Left renal cortex interstitium (tissue), 4 donors: ENCODE data around the gene FAM217A. TPM values are rescaled to one million over a fixed set of nuclear protein-coding genes. Genes with fewer than 3 reads are reported as not detected.

ENCODE experiments used
- DNase-seq, 4 donors: peaks; one replicate each; pipeline ENCODE4 v3.0.0-alpha.2; 2013; ENCODE audit warnings: low read depth in 4 of 4, low spot score in 2 of 4, missing footprints in 1 of 4
- polyA plus RNA-seq, 4 donors: library from polyadenylated mRNA; unstranded; fragments of 120-200 nt; gene quantifications; one replicate each; pipeline ENCODE4 v1.2.1, GENCODE V29; 2013; ENCODE audit not compliant: insufficient read length in 4 of 4

Gene FAM217A
- polyA plus RNA-seq, 4 donors: 0.67 to 4.0 (median 2.6) TPM

- no peak for DNase-seq
Observed at GRCh38 chr6:4088704-4089103, 9.8 kb upstream of the FAM217A start.

GRCh38 chr6:4085332-4085700 lies 6.4 kb upstream of the FAM217A start:
- no peak for DNase-seq

- no peak for DNase-seq
Observed at GRCh38 chr6:4084444-4085331, 5.8 kb upstream of the FAM217A start.

- no peak for DNase-seq
Observed at GRCh38 chr6:4074478-4075235, 4.3 kb downstream of the FAM217A start.

GRCh38 chr6:4071330-4071729 lies 7.6 kb downstream of the FAM217A start:
- no peak for DNase-seq

GRCh38 chr6:4069199-4069598 lies 9.7 kb downstream of the FAM217A start:
- DNase-seq: no peak

GRCh38 chr6:4067673-4068072 lies 11.3 kb downstream of the FAM217A start:
- no peak for DNase-seq

- no peak for DNase-seq
Observed at GRCh38 chr6:4066029-4066755, 12.7 kb downstream of the FAM217A start.

GRCh38 chr6:4059115-4059777 lies 19.7 kb downstream of the FAM217A start:
- no peak for DNase-seq

GRCh38 chr6:4057036-4057435 lies 21.9 kb downstream of the FAM217A start:
- DNase-seq: no peak

GRCh38 chr6:4055420-4056041 lies 23.4 kb downstream of the FAM217A start:
- no peak for DNase-seq

- DNase-seq: no peak
Observed at GRCh38 chr6:4049246-4049645, 29.7 kb downstream of the FAM217A start.

- no peak for DNase-seq
Observed at GRCh38 chr6:4041480-4041879, 37.5 kb downstream of the FAM217A start.

- no peak for DNase-seq
Observed at GRCh38 chr6:4039348-4039747, 39.6 kb downstream of the FAM217A start.

- no peak for DNase-seq
Observed at GRCh38 chr6:4036581-4036980, 42.4 kb downstream of the FAM217A start.

- no peak for DNase-seq
Observed at GRCh38 chr6:4032475-4032874, 46.5 kb downstream of the FAM217A start.

- DNase-seq: no peak
Observed at GRCh38 chr6:4031442-4031841, 47.5 kb downstream of the FAM217A start.

GRCh38 chr6:4030669-4031068 lies 48.3 kb downstream of the FAM217A start:
- DNase-seq: no peak

- no peak for DNase-seq
Observed at GRCh38 chr6:4029687-4030086, 49.2 kb downstream of the FAM217A start.

GRCh38 chr6:4028051-4028450 lies 50.9 kb downstream of the FAM217A start:
- DNase-seq: no peak
